ENCODE results near the gene ERN1. TPM values are rescaled to one million over a fixed set of nuclear protein-coding genes. Genes with fewer than 3 reads are reported as not detected.

Gene ERN1
- total and polyA plus RNA-seq, 2 of the 8 experiments (the other 6 are each of a cell fraction or from before 2014, with no cell fraction given), result 1.8 to 3.9 TPM

- TF ChIP-seq ATF2 (IDR thresholded peaks at IDR 0.05; ENCODE audit: low read length), result no peak
- TF ChIP-seq POLR2A (IDR thresholded peaks at IDR 0.05; ENCODE audit: control extremely low read depth in 1 of 2, low read depth in 2 of 2, low read length in 2 of 2), result no peak
- no peak for TF ChIP-seq MAFK (IDR thresholded peaks at IDR 0.05; ENCODE audit: low read depth, low read length)
- no peak for TF ChIP-seq GABPA (IDR thresholded peaks at IDR 0.05; ENCODE audit: borderline replicate concordance, insufficient read depth, low read length)
Measured at GRCh38 chr17:64008830-64009229, 121.1 kb downstream of the ERN1 start (continued).
